ENCODE measurements around the gene KRT8.

KRT8 gene

GRCh38 chr12:52916216-52916615 is 11.3 kb upstream of the KRT8 start:
- Mint-ChIP-seq H3K27ac (no peak overlapping the region), H3K4me3 (no peak overlapping the region)
- no peak for ATAC-seq (ENCODE audit: low read depth)

GRCh38 chr12:52915637-52916036 is 10.8 kb upstream of the KRT8 start:
- ATAC-seq (ENCODE audit: low read depth) (no peak), DNase-seq (ENCODE audit: low spot score in 2 of 2) (no peak)
- Mint-ChIP-seq H3K4me3 (no peak overlapping the region), H3K9me3 (peaks cover 1% of the 10 kb centered on the region), H3K4me1 (no peaks in the 10 kb centered on the region), H3K36me3 (no peaks in the 10 kb centered on the region), H3K27ac (no peak overlapping the region), H3K27me3 (peaks cover 9% of the 10 kb centered on the region)

More at GRCh38 chr12:52916216-52916615, 11.3 kb upstream of the KRT8 start:
- Mint-ChIP-seq H3K9me3 (peaks cover 1% of the 10 kb centered on the region), H3K4me1 (no peaks in the 10 kb centered on the region), H3K36me3 (no peaks in the 10 kb centered on the region), H3K27me3 (peaks cover 9% of the 10 kb centered on the region)
- no peak for DNase-seq (ENCODE audit: low spot score in 2 of 2)

- H3K27ac Mint-ChIP-seq, result no peak overlapping the region
- H3K27me3 Mint-ChIP-seq, result peaks cover 12% of the 10 kb centered on the region
- H3K36me3 Mint-ChIP-seq, result no peaks in the 10 kb centered on the region
- DNase-seq (ENCODE audit: low spot score in 2 of 2) (no peak), ATAC-seq (ENCODE audit: low read depth) (no peak)
- no peak overlapping the region for H3K4me3 Mint-ChIP-seq
- no peaks in the 10 kb centered on the region for H3K4me1 Mint-ChIP-seq
- H3K9me3 Mint-ChIP-seq, result peaks cover 1% of the 10 kb centered on the region
Measured at GRCh38 chr12:52914576-52915121, 9.8 kb upstream of the KRT8 start.

- no peak for DNase-seq (ENCODE audit: low spot score in 2 of 2)
- Mint-ChIP-seq H3K27me3 (peaks cover 13% of the 10 kb centered on the region), H3K4me3 (no peak overlapping the region), H3K27ac (no peak overlapping the region), H3K36me3 (no peaks in the 10 kb centered on the region), H3K9me3 (peaks cover 1% of the 10 kb centered on the region), H3K4me1 (no peaks in the 10 kb centered on the region)
- ATAC-seq (ENCODE audit: low read depth), result no peak
Measured at GRCh38 chr12:52913431-52913821, 8.6 kb upstream of the KRT8 start.

- H3K4me1 Mint-ChIP-seq, result no peaks in the 10 kb centered on the region
- no peak for ATAC-seq (ENCODE audit: low read depth)
- no peak for DNase-seq (ENCODE audit: low spot score in 2 of 2)
- H3K4me3 Mint-ChIP-seq, result no peak overlapping the region
- no peaks in the 10 kb centered on the region for H3K36me3 Mint-ChIP-seq
- H3K27ac Mint-ChIP-seq, result no peak overlapping the region
- peaks cover 1% of the 10 kb centered on the region for H3K9me3 Mint-ChIP-seq
- peaks cover 14% of the 10 kb centered on the region for H3K27me3 Mint-ChIP-seq
Measured at GRCh38 chr12:52912711-52913430, 8.0 kb upstream of the KRT8 start.

- DNase-seq (ENCODE audit: low spot score in 2 of 2), result no peak
- Mint-ChIP-seq H3K36me3 (no peaks in the 10 kb centered on the region), H3K27me3 (peaks cover 17% of the 10 kb centered on the region), H3K9me3 (no peaks in the 10 kb centered on the region), H3K4me1 (no peaks in the 10 kb centered on the region), H3K27ac (no peak overlapping the region), H3K4me3 (no peak overlapping the region)
- no peak for ATAC-seq (ENCODE audit: low read depth)
Measured at GRCh38 chr12:52910248-52910883, 5.5 kb upstream of the KRT8 start.

- H3K4me1 Mint-ChIP-seq, result no peaks in the 10 kb centered on the region
- no peaks in the 10 kb centered on the region for H3K9me3 Mint-ChIP-seq
- no peak overlapping the region for H3K4me3 Mint-ChIP-seq
- H3K27me3 Mint-ChIP-seq, result peaks cover 17% of the 10 kb centered on the region
- no peak overlapping the region for H3K27ac Mint-ChIP-seq
- ATAC-seq (ENCODE audit: low read depth) (no peak), DNase-seq (ENCODE audit: low spot score in 2 of 2) (no peak)
- H3K36me3 Mint-ChIP-seq, result no peaks in the 10 kb centered on the region
Measured at GRCh38 chr12:52909796-52910195, 4.9 kb upstream of the KRT8 start.

- no peak for ATAC-seq (ENCODE audit: low read depth)
- no peak overlapping the region for H3K4me3 Mint-ChIP-seq
Measured at GRCh38 chr12:52909331-52909730, 4.5 kb upstream of the KRT8 start.

GRCh38 chr12:52907092-52907810 is 2.4 kb upstream of the KRT8 start:
- Mint-ChIP-seq H3K4me1 (peaks cover 3% of the 10 kb centered on the region), H3K36me3 (no peaks in the 10 kb centered on the region), H3K27ac (no peak overlapping the region), H3K4me3 (no peak overlapping the region), H3K27me3 (peaks cover 15% of the 10 kb centered on the region), H3K9me3 (no peaks in the 10 kb centered on the region)
- ATAC-seq (ENCODE audit: low read depth) (no peak), DNase-seq (ENCODE audit: low spot score in 2 of 2) (no peak)

More at GRCh38 chr12:52909331-52909730, 4.5 kb upstream of the KRT8 start:
- no peak for DNase-seq (ENCODE audit: low spot score in 2 of 2)
- H3K4me1 Mint-ChIP-seq, result no peaks in the 10 kb centered on the region
- no peaks in the 10 kb centered on the region for H3K9me3 Mint-ChIP-seq
- no peak overlapping the region for H3K27ac Mint-ChIP-seq
- no peaks in the 10 kb centered on the region for H3K36me3 Mint-ChIP-seq
- H3K27me3 Mint-ChIP-seq, result peaks cover 15% of the 10 kb centered on the region

GRCh38 chr12:52906191-52906601 is 1.3 kb upstream of the KRT8 start:
- ATAC-seq (ENCODE audit: low read depth), result no peak
- H3K9me3 Mint-ChIP-seq, result no peaks in the 10 kb centered on the region
- H3K4me1 Mint-ChIP-seq, result peaks cover 3% of the 10 kb centered on the region
- H3K4me3 Mint-ChIP-seq, result no peak overlapping the region
- H3K27ac Mint-ChIP-seq, result no peak overlapping the region
- peaks cover 17% of the 10 kb centered on the region for H3K27me3 Mint-ChIP-seq
- no peaks in the 10 kb centered on the region for H3K36me3 Mint-ChIP-seq
- DNase-seq (ENCODE audit: low spot score in 2 of 2), result no peak

GRCh38 chr12:52903855-52904508 is 894 bp downstream of the KRT8 start:
- Mint-ChIP-seq H3K36me3 (no peaks in the 10 kb centered on the region), H3K27ac (no peak overlapping the region), H3K4me3 (peak overlapping the region; percentile 79)

GRCh38 chr12:52903285-52903854 is 1.5 kb downstream of the KRT8 start:
- Mint-ChIP-seq H3K27me3 (peaks cover 15% of the 10 kb centered on the region), H3K4me1 (peaks cover 3% of the 10 kb centered on the region), H3K36me3 (no peaks in the 10 kb centered on the region), H3K27ac (no peak overlapping the region), H3K4me3 (peak overlapping the region; percentile 37), H3K9me3 (no peaks in the 10 kb centered on the region)
- ATAC-seq (ENCODE audit: low read depth), result peak; percentile 77
- DNase-seq (ENCODE audit: low spot score in 2 of 2), result peak in 1 of 2 donors; percentile 23

More at GRCh38 chr12:52903855-52904508, 894 bp downstream of the KRT8 start:
- no peaks in the 10 kb centered on the region for H3K9me3 Mint-ChIP-seq
- ATAC-seq (ENCODE audit: low read depth) (peak; percentile 46), DNase-seq (ENCODE audit: low spot score in 2 of 2) (no peak)
- peaks cover 3% of the 10 kb centered on the region for H3K4me1 Mint-ChIP-seq
- H3K27me3 Mint-ChIP-seq, result peaks cover 16% of the 10 kb centered on the region

- no peaks in the 10 kb centered on the region for H3K9me3 Mint-ChIP-seq
- no peaks in the 10 kb centered on the region for H3K36me3 Mint-ChIP-seq
- peaks cover 14% of the 10 kb centered on the region for H3K27me3 Mint-ChIP-seq
- H3K27ac Mint-ChIP-seq, result no peak overlapping the region
- H3K4me1 Mint-ChIP-seq, result peaks cover 3% of the 10 kb centered on the region
- H3K4me3 Mint-ChIP-seq, result no peak overlapping the region
- no peak for ATAC-seq (ENCODE audit: low read depth)
- DNase-seq (ENCODE audit: low spot score in 2 of 2), result no peak
Measured at GRCh38 chr12:52901715-52902541, 2.9 kb downstream of the KRT8 start.

Measured in memory B cell (primary cell).